GM12891 (cell line): ENCODE measurements around the gene LRRC8A.
"Not testable (repeated sequence)": the region's sequence is repeated elsewhere in the genome, so short reads cannot be mapped to it uniquely, and the experiment has no call there.

Experiments
- PAX5 ChIP-seq: IDR thresholded peaks from 2 replicates; pipeline ENCODE4 v1.6.1; 2011; ENCODE audit warnings: low read length, moderate library complexity, mild to moderate bottlenecking; ENCODE audit not compliant: insufficient read depth, severe bottlenecking
- POLR2A ChIP-seq: IDR thresholded peaks from 2 replicates; pipeline ENCODE4 v1.6.1; 2011; ENCODE audit warnings: low read depth, low read length, control low read depth
- POLR2AphosphoS5 ChIP-seq: IDR thresholded peaks from 2 replicates; pipeline ENCODE4 v1.6.1; 2011; ENCODE audit warnings: low read depth, low read length, control low read depth
- POU2F2 ChIP-seq: IDR thresholded peaks from 2 replicates; pipeline ENCODE4 v1.6.1; 2011; ENCODE audit warnings: low read depth, mild to moderate bottlenecking, control low read depth, low read length, moderate library complexity
- SPI1 ChIP-seq: IDR thresholded peaks from 2 replicates; pipeline ENCODE4 v1.6.1; 2011; ENCODE audit warnings: low read depth, low read length, control low read depth

- TF ChIP-seq POLR2AphosphoS5, POLR2A, POU2F2, SPI1, PAX5: not testable (repeated sequence)
Observed at GRCh38 chr9:128851779-128852600, 29.9 kb upstream of the LRRC8A start.
